ENCODE results near the gene NPFFR1.

DNA sequence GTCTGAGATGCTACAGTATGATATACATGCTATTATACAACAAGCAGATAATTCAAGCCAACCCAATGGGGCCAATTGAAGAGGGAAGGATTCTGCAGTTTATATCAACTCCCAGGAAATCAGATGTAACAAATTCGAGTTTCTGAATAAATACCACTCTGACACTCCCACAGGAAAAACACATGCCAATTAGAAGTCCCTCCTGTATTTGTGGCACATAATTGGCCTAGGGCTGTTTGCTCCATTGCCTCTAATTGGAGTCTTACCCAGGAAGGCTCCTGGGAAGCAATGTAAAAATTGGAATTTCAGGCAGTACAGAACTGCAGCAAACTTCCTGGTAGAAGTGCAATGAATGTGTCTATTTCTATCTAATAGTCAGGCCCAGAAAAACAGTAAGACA, 55.3 kb downstream of the NPFFR1 start:
- no peak for TF ChIP-seq MZF1 (tag by site-specific recombination; IDR thresholded peaks at IDR 0.05; ENCODE audit: borderline replicate concordance)
- TF ChIP-seq HOXD13 (CRISPR knock-in tag; IDR thresholded peaks at IDR 0.05; ENCODE audit: borderline replicate concordance): no peak
- no peak for TF ChIP-seq ZNF654 (tag by site-specific recombination; IDR thresholded peaks at IDR 0.05; ENCODE audit: low read depth)
- TF ChIP-seq, protein P1, sequence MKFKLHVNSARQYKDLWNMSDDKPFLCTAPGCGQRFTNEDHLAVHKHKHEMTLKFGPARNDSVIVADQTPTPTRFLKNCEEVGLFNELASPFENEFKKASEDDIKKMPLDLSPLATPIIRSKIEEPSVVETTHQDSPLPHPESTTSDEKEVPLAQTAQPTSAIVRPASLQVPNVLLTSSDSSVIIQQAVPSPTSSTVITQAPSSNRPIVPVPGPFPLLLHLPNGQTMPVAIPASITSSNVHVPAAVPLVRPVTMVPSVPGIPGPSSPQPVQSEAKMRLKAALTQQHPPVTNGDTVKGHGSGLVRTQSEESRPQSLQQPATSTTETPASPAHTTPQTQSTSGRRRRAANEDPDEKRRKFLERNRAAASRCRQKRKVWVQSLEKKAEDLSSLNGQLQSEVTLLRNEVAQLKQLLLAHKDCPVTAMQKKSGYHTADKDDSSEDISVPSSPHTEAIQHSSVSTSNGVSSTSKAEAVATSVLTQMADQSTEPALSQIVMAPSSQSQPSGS (tag by site-specific recombination; IDR thresholded peaks at IDR 0.05; ENCODE audit: low read depth): no peak
- TF ChIP-seq ZNF324 (tag by site-specific recombination; IDR thresholded peaks at IDR 0.05): no peak
- no peak for TF ChIP-seq ZNF76 (tag by site-specific recombination; IDR thresholded peaks at IDR 0.05; ENCODE audit: borderline replicate concordance, low read depth)
- TF ChIP-seq, protein P2, sequence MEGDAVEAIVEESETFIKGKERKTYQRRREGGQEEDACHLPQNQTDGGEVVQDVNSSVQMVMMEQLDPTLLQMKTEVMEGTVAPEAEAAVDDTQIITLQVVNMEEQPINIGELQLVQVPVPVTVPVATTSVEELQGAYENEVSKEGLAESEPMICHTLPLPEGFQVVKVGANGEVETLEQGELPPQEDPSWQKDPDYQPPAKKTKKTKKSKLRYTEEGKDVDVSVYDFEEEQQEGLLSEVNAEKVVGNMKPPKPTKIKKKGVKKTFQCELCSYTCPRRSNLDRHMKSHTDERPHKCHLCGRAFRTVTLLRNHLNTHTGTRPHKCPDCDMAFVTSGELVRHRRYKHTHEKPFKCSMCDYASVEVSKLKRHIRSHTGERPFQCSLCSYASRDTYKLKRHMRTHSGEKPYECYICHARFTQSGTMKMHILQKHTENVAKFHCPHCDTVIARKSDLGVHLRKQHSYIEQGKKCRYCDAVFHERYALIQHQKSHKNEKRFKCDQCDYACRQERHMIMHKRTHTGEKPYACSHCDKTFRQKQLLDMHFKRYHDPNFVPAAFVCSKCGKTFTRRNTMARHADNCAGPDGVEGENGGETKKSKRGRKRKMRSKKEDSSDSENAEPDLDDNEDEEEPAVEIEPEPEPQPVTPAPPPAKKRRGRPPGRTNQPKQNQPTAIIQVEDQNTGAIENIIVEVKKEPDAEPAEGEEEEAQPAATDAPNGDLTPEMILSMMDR (tag by site-specific recombination; IDR thresholded peaks at IDR 0.05): no peak
- no peak for TF ChIP-seq OSR2 (tag by site-specific recombination; IDR thresholded peaks at IDR 0.05)
- no peak for TF ChIP-seq ZEB2 (tag by site-specific recombination; IDR thresholded peaks at IDR 0.05)
- TF ChIP-seq ZNF658 (tag by site-specific recombination; IDR thresholded peaks at IDR 0.05): no peak

All from HEK293 (cell line).